ENCODE data around the gene SLC44A1. TPM values are rescaled to one million over a fixed set of nuclear protein-coding genes. Genes with fewer than 3 reads are reported as not detected.

The SLC44A1 gene
- total and polyA plus RNA-seq, 2 of the 13 experiments (the other 11 are each of a cell fraction or from before 2014, with no cell fraction given): 21.4 to 40.8 TPM

- TF ChIP-seq, protein P1, sequence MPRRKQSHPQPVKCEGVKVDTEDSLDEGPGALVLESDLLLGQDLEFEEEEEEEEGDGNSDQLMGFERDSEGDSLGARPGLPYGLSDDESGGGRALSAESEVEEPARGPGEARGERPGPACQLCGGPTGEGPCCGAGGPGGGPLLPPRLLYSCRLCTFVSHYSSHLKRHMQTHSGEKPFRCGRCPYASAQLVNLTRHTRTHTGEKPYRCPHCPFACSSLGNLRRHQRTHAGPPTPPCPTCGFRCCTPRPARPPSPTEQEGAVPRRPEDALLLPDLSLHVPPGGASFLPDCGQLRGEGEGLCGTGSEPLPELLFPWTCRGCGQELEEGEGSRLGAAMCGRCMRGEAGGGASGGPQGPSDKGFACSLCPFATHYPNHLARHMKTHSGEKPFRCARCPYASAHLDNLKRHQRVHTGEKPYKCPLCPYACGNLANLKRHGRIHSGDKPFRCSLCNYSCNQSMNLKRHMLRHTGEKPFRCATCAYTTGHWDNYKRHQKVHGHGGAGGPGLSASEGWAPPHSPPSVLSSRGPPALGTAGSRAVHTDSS (CRISPR knock-in tag; conservative IDR thresholded peaks at IDR 0.05): no peak
- no peak; the same call in 1 of the 2 replicates for TF ChIP-seq ZSCAN20 (CRISPR knock-in tag; IDR thresholded peaks at IDR 0.05; ENCODE audit: borderline replicate concordance)
- peak; percentile 88 for TF ChIP-seq NFAT5 (CRISPR knock-in tag; IDR thresholded peaks at IDR 0.05)
- TF ChIP-seq CHCHD3 (CRISPR knock-in tag; IDR thresholded peaks at IDR 0.05): peak; percentile 70; the same call in 1 of the 2 replicates
- TF ChIP-seq NCOA5 (CRISPR knock-in tag; IDR thresholded peaks at IDR 0.05): no peak
- TF ChIP-seq ZKSCAN5 (CRISPR knock-in tag; IDR thresholded peaks at IDR 0.05): no peak
- no peak for TF ChIP-seq EHMT2 (IDR thresholded peaks at IDR 0.05; ENCODE audit: borderline replicate concordance, low read depth, low read length)
- TF ChIP-seq ARNT2 (CRISPR knock-in tag; IDR thresholded peaks at IDR 0.05; ENCODE audit: low read depth): peak; percentile 90
- no peak for TF ChIP-seq RAD51 (IDR thresholded peaks at IDR 0.05; ENCODE audit: borderline replicate concordance)
- peak; percentile 86 for TF ChIP-seq ZNF460 (CRISPR knock-in tag; IDR thresholded peaks at IDR 0.05; ENCODE audit: borderline replicate concordance)
- peak; percentile 99 for TF ChIP-seq MTA1 (CRISPR knock-in tag; IDR thresholded peaks at IDR 0.05; ENCODE audit: borderline replicate concordance)
- no peak for TF ChIP-seq IKZF1 (IDR thresholded peaks at IDR 0.05)
- TF ChIP-seq, protein P2, sequence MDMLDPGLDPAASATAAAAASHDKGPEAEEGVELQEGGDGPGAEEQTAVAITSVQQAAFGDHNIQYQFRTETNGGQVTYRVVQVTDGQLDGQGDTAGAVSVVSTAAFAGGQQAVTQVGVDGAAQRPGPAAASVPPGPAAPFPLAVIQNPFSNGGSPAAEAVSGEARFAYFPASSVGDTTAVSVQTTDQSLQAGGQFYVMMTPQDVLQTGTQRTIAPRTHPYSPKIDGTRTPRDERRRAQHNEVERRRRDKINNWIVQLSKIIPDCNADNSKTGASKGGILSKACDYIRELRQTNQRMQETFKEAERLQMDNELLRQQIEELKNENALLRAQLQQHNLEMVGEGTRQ (IDR thresholded peaks at IDR 0.05; ENCODE audit: low read depth, low read length): no peak
- TF ChIP-seq, protein P2 (CRISPR knock-in tag; IDR thresholded peaks at IDR 0.05; ENCODE audit: borderline replicate concordance): no peak; the same call in 1 of the 2 replicates
- no peak for TF ChIP-seq PREB (CRISPR knock-in tag; IDR thresholded peaks at IDR 0.05)
- TF ChIP-seq TFAP4 (IDR thresholded peaks at IDR 0.05; ENCODE audit: borderline replicate concordance, low read depth): no peak
- TF ChIP-seq POLR2A (IDR thresholded peaks at IDR 0.05; ENCODE audit: insufficient read depth in 1 of 2, low read depth in 2 of 2, low read length in 2 of 2): peak; percentile 57 to 62
- 0 out of 2 replicates have a peak, but pooled peaks have one; percentile 36 for TF ChIP-seq ZNF251 (CRISPR knock-in tag; IDR thresholded peaks at IDR 0.05)
- peak; percentile 93 for TF ChIP-seq KDM1A (CRISPR knock-in tag; IDR thresholded peaks at IDR 0.05)
Observed at GRCh38 chr9:105244003-105244733, at the start of gene SLC44A1 (continued).
